ENCODE measurements around the gene PRDX2.

Gene PRDX2

DNA sequence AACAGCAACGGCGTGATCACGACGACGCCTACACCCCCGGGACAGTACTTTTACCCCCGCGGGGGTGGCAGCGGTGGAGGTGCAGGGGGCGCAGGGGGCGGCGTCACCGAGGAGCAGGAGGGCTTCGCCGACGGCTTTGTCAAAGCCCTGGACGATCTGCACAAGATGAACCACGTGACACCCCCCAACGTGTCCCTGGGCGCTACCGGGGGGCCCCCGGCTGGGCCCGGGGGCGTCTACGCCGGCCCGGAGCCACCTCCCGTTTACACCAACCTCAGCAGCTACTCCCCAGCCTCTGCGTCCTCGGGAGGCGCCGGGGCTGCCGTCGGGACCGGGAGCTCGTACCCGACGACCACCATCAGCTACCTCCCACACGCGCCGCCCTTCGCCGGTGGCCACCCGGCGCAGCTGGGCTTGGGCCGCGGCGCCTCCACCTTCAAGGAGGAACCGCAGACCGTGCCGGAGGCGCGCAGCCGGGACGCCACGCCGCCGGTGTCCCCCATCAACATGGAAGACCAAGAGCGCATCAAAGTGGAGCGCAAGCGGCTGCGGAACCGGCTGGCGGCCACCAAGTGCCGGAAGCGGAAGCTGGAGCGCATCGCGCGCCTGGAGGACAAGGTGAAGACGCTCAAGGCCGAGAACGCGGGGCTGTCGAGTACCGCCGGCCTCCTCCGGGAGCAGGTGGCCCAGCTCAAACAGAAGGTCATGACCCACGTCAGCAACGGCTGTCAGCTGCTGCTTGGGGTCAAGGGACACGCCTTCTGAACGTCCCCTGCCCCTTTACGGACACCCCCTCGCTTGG, 9.3 kb downstream of the PRDX2 start:
- DNase-seq: no peak

DNA sequence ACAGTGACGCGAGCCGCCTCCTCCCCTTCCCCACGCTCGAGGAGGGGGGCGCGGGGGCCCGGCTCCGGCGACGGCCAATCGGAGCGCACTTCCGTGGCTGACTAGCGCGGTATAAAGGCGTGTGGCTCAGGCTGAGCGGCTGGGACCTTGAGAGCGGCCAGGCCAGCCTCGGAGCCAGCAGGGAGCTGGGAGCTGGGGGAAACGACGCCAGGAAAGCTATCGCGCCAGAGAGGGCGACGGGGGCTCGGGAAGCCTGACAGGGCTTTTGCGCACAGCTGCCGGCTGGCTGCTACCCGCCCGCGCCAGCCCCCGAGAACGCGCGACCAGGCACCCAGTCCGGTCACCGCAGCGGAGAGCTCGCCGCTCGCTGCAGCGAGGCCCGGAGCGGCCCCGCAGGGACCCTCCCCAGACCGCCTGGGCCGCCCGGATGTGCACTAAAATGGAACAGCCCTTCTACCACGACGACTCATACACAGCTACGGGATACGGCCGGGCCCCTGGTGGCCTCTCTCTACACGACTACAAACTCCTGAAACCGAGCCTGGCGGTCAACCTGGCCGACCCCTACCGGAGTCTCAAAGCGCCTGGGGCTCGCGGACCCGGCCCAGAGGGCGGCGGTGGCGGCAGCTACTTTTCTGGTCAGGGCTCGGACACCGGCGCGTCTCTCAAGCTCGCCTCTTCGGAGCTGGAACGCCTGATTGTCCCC, 10.1 kb downstream of the PRDX2 start, which contains the start of gene JUNB:
Gene JUNB, plus strand, starts transcription at position 142 of the 706 bp plus-strand sequence. Its CDS starts 286 bp downstream, at position 428.
- DNase-seq: peak; percentile 59

DNA sequence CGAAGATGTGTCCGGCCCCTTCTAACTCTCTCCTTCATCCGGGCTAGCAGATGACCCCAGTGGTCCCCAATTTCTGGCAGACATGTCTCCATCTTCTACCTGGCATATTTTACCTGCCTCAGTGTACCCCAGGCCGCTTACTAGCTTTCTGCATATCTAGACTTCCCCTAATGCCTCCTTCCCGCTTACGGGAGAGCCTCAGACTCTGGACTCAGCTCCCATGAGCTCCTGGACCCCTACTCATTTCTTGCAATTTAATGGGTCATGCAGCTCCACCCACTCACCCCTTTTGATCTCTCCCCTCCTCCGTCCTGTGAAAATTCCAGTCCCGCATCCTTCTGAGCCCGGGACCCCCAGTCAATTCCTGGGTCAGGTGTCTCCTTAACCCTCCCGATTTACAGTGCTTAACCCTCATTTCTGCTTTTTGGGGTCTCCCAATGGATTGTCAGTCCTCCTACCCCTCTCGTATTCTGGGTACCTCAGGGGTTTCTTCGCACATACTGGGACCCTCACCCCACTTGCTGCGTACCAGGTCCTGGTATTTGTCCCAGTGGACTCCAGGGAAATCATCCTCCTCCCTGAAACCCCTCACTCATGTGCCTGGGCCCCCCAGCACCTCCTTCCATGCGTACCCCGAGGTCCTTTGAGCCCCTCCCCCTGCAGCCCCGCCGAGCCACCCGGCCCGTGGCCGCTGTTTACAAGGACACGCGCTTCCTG, 10.8 kb downstream of the PRDX2 start:
- DNase-seq: no peak

DNA sequence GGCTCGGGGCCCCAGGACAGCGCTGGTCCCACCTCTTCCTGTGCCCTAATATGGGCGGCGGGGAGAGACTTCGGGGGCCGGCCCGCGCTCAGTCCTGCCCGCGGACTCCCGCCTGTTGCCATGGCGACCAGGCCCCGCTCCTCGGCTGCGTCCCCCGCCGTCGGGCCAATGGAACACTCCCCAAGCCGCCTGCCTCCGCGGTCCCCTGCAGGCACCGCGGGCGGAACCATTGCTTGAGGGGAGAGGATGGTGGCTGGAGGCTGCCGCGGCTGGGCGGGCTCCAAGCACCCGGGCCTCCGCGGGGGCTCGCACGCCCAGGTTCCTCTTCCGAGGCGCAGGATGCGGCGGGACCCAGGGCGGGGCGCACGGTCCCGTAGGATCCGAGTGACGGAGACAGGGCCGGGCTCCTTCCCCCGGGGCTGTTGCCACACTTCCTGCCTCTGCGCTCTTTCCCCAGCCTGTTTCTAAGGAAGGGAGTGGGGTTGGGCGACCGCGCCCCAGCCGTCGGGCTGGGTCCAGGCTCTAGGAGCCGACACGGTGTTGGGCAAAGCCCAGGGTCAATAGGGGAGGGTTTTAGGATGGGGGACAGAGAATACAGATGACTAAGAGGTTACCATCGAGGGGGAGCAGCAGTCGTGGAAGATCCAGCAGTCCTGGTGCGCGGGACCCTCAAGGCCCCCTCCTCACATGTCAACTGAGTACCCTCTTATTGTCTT, 11.5 kb downstream of the PRDX2 start:
- peak; percentile 75 for DNase-seq

DNA sequence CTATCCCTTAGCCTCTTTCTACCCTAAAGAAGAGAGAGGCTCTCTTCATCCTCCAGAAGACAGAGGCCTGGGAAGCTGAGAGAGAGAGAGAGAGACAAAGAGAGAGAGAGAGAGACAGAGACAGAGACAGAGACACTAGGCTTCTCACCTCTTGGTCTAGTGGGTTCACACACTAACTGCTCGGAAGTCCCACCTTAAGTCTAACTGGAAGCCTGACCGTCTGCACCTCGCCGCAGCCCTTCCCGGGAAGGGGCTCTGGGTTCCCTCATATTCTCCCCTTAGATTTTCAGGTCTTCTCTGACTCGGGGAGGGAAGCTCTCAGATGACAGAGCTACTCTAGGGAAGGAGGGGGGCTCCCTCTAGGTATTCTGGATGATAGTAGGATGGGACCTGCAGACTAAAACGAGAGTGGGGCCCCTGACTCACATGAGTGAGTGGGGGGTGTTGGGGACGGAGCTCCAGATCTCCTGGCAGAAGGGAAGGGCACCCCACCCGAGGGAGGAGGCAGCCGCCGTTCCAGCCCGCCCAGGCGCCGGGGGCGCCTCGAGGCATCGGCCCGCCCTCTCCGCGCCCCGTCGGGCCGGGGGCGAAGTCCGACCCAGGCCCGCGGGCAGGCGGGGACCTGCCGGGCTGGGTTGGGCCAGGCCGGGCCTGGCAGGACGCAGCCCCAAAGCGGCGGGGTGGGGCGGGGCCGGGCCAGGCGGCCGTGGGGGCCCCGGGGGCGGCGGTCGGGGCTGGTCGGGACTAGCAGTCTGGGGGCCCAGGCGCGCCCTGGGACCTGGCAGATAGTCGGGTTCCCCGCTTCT, 12.3 kb downstream of the PRDX2 start:
- no peak for DNase-seq

DNA sequence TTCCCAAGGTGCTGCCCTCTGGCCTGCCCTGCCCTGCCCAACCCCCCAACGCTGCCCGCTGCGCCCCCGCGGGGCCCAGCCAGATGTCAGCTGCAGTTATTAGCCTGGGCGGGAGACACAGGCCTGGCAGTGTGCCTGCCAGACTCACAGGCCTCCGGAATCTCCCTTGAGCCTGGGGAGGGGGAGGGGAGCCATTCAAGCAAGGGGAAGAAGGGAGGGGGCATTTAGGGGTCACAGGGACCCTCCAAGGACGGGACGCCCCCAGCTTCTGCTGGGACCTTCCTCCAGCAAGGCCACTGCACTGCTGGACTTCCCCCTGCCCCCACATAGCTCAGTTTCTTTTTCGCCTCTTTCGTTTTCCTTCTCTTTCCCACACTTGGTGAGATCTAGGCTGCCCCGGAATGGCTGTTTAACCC, 12.9 kb downstream of the PRDX2 start:
- DNase-seq: no peak

DNA sequence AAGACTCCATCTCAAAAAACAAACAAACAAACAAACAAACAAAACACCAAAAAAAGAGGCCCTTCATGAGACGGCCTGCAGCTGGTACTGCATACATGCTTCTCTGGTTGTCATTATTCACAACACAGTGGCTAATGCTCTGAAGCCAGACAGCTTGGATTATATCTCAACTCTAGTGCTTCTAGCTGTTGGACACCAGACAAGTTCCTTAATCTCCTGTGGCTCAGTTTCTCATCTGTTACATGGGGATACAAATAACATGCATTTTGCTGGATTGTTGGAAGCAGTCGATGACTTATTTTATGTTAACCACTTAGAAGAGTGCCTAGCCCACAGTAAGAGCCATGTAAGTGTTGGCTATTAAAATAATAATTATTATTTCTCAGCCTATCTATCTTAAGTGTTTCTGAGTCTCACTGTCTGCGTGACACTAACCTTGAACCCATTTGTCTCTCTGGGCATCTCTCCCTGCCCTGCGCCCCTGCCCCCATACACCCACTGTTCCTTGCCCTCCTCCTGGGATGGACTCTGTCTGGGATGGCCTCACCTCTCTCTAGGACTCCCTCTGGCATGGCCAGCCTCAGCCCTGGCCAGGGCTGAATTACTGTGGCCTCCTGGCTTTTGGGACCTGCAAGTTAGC, 13.4 kb downstream of the PRDX2 start:
- DNase-seq: no peak

DNA sequence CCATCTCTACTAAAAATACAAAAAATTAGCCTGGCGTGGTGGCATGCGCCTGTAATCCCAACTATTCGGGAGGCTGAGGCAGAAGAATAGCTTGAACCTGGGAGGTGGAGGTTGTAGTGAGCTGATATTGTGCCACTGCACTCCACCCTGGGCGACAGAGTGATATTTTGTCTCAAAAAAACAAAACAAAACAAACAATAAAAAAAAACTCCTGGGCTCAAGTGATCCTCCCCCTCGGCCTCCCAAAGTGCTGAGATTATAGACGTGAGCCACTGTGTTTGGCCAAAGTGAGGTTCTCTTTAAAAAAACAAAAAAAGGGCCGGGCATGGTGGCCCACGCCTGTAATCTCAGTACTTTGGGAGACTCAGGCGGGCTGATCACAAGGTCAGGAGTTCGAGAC, 14.1 kb downstream of the PRDX2 start:
- DNase-seq: no peak

DNA sequence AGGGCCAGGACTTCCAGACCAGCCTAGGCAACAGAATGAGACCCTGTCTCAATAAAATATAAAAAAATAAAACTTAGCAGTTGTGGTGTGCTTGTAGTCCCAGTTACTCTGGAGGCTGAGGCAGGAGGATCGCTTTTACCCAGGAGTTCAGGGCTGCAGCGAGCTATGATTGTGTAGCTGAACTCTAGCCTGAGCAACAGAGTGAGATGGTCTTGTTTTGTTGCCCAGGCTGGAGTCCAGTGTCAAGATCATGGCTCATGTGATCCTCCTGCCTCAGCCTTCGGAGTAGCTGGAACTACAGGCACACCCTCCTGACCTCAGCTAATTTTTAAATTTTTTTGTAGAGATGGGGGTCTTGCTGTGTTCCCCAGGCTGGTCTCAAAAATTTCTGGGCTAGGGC, 14.6 kb downstream of the PRDX2 start:
- no peak for DNase-seq

DNA sequence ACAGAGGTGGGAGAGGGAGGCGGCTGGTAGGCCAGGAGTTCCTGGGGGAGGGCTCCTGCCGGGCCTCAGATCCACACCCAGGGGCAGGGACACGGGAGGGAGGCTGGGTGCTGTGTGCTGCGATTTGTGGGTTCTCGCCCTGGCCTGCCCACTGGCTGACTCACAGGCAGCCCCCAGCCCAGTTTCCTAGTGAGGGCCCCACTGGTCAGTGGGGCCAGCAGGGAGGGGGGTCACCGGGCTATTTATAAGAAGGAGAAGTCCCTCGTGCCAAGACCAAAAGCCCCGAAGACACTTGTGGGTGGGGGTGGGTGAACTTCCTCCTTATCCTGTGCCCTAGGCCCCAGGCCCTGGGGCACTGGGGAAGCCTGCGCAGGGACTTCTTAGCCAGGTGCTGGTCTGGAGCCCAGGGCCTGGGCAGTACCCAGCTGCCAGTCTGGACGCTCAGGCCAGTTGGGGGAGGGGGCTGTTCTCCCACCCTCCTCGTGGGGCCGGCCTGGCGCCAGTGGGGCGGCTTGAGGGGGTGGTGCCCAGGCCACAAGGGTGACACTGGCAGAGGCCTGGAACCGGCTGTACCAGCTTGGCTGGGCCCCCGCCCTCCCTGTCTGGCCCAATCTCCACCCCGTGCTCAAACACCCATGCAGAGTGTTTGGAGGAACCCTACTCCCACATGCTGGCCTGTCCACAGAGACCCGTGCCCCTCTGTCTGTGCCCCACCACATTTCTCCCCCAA, 15.3 kb downstream of the PRDX2 start:
- no peak for DNase-seq

DNA sequence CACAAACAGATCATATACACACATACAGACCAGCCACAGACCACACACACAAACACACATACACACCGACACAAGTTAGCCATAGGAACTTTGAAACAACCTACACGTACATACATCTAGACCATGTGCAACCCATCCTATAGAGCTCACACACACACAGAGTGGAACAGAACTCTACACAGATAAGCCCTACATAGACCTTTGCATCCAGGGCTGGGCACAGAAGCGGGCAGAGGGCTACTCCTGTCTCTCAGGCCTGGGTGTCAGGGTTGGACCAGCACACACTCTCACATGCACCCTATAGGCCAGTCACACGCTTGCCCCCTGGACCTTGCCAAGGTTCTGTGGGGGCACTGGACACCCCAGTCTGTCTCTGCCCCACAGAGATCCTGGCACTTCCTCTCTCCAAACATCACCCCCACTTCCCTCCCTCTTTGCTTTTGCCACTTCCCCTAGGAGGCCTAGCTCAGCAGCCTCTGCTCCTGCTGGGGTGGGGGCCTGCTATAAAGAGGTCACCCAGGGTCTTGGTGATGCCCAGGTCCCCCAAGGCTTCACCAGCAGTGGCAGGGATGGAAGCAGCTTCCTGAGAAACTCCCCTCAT, 16.1 kb downstream of the PRDX2 start:
- no peak for DNase-seq

DNA sequence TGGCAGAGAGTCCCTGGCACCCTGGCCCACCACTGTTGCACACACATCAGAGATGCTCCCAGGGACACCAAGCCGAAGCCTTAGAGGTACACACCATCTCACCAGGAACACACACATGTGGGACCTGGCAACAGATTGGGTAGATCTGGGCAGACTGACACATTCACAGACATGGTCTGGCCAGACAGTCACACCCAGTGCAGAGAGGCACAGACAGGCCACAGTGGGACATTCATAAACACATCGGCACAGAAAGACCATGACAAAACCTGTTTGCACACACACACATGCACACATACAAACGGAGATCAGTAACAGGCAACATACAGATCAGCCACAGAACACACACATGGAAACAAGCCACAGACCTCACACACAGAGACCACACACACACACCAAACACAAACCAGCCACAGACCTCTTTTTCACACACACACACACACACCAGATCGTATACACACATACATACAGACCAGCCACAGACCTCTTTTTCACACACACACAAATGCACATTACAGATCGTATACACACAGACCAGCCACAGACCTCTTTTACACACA, 16.6 kb downstream of the PRDX2 start:
- no peak for DNase-seq

DNA sequence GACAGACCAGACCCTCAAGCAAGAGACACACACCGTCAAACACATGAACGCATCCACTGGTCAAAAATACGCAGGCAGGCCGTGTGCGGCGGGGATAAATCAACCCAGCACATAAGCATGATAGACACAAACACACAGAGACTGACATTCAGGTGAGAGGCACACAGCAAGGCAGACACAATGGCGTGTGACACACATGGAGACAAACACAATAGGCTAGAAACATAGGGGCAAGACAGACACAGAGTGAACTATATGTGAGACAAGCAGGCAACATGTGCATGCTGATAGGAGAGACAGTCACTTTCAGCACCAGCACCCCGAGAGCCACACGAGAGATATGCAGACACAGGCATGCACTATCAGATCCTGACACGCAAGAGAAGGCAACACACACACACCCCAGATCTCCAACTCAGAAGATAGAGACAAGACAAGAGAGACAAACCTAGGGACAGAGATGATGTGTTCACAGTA, 17.2 kb downstream of the PRDX2 start:
- no peak for DNase-seq

DNA sequence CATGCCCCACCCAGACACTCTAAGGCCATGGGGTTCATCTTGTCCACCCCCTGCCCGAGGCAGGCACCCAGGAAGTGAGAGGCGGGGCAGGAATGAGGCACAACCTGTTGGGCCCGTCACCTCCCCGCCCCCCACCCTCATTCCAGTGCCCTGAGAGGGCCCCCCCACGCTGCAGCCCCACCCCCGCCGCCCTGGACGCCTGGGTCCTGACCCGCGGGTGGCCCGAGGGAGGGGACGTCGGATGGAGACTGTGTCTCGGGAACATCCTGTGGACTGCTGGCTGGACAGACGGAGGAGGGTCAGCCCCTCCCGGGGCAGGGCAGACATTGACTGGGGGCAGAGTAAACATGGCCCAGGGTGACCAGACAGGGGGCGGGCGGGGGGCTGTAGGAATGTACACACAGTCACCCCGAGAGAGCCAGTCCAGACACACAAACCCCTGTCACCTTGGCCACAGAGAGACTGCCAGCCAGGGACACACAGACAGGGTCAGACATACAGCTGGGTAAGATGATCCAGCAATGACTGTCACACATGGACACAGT, 17.7 kb downstream of the PRDX2 start:
- DNase-seq: no peak

DNA sequence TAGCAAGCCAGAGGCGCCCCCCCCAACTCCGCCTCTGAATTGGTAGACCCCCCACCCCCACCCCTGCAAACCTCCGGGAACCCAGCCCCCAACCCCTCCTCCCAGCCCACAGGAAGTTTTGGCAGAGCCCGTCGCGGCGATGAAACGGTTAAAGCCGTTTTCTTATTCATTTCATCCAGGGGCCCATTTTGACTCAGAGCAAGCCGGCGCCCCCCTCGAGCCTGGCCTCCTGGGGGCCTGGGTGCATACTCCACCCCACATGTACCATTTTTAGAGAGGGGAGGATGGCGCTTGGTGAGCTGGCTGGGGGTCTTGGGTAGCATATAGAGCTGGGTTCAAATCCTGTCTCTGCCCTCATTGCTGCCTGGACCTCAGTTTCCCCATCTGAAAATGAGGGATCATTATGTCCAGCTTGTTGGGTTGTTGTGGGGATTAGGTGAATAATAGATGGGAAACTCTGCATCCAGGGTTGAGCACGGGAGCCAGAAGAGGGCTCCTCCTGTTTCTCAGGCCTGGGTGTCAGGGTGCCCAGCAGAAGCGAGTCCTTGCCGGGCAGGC, 18.2 kb downstream of the PRDX2 start:
- DNase-seq: no peak

DNA sequence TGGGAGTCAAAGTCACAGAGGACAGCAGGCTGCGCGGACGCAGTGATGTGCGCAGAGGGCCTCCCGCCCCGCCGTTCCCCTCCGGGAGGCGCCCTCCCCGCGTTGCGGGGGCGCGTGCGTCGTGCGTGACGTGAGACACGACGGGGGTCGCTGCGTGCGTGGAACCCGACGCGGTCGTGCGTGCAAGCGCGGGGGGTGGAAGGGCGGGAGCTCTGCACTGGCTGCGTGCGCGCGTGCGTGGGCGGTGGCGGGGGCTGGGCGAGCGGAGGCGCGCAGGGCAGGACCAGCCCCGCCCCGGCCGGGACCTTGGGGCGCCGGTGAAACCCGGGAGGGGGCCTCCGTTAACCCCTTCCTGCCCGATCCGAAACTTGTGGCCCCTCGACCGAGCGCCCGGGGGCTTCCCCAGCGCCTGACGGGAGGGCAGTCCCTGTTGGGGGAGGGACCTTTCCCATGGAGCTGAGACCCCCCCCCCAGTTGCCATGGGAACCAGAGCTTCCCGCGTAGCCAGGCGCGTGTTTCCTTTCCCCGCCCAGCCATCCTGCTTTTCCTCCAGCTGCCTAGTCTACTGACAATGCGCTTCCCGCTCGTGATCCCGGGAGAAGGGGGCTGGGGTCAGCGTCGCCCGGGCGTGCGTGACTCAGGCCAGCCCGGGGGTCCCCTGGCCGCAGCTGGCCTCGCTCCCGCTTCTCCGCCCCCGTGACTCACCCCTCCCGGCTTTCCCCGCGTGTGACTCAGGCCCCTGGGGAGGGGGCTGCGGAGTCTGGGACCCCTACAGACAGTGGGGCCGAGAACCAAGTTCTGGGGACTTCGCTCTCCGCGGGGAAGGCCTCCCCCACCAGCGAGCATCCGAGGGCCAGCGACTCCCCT, 18.9 kb downstream of the PRDX2 start:
- DNase-seq: peak; percentile 26

DNA sequence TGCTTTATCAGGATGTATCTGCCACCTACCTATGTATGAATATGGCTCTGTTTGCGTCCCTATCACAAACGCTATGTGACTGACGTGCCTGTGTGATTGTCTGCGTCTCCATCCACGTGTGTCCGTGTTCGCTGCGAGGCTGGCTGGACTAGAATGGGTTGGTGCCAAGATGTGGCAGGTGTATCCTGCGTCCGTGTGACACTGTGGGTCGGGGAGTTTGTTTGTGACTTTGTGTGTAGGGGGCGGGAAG, 19.5 kb downstream of the PRDX2 start:
- no peak for DNase-seq

DNA sequence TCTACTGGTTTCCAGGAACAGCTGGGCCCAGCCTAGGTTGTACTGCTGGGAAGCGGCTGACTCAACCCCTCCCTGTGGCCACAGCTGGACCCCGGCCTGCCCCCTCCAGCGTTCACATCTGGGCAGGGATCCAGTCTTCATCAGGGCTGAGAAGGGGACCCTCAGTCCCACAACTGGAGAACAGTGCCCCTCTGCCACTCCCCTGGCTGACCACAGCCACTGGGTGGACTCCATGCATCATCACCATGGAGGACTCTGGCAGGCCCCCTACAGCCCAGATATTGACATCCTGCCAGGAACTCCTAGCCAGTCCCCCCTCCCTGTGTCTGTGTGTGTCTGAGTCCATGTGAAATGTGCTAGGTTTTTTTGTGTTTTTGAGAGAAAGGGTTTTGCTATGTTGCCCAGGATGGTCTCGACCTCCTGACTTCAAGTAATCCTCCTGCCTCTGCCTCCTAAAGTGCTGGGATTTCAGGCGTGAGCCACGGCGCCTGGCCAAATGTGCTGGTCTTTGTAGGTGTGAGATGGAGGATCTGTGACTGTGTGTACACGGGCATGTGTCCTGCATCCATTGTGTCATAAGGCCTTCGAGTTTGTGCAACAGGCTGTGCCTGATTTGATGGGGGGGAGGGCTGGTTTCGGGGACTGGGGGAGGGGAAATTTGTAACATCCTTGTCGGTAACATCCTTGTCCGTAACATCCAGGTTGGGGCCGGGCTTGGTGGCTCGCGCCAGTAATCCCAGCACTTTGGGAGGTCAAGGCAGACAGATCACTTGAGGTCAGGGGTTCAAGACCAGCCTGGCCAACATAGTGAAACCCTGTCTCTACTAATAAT, 22.2 kb downstream of the PRDX2 start:
- no peak for DNase-seq

All from NCI-H2081 treated with DMSO at 0.1 percent for 48 hours (cell line).